ENCODE measurements around the gene ZNF669.

DNA sequence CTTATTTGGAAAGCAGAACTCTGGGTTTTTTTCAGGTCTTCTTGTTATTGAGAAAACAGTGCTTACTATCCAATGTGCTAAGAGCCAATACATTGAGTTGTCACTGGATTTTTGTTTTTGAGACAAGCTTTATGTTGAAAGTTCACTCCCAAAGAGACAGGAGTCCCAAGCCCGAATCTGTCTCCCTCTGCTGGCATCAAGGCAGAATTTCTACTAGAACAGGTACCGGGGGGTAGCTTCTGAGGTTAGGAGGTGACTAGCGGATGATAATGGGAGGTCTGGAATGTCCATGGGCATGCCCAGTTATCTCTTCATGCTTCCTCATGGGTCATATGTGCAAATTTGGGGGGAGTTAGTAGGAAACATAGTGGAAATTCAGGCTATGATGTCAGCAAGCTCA is 42.5 kb upstream of the ZNF669 start:
- TF ChIP-seq CTCF (conservative IDR thresholded peaks at IDR 0.05) = no peak; the same call in 1 of the 2 replicates
- no peak for TF ChIP-seq EZH2 (IDR thresholded peaks at IDR 0.05; ENCODE audit: low read depth)
